ENCODE measurements around the gene ERP44.
A peak's percentile ranks its signal among the peaks of the same experiment; 100 is the strongest.
"Not testable (repeated sequence)": the region's sequence is repeated elsewhere in the genome, so short reads cannot be mapped to it uniquely, and the experiment has no call there.

The ERP44 gene

GRCh38 chr9:100100146-100100667 is 1.4 kb upstream of the ERP44 start:
- peak; percentile 4 for DNase-seq (ENCODE audit: low read depth)

DNA sequence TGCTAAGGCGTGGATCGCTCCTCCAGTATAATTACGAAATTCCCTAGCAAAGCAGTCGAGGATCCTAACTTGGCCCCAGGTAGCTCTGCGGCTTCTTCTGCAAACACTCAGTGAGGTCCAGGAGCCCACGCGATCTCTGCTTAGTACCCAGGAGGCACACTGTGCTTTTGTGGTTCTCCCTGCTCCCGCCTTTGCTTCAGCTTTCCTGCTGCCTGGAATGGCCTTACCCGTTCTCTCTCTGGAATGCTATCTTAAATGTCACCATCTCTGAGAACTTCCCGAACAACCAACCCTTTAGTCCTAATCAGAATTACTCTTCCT is 882 bp upstream of the ERP44 start:
- no peak for DNase-seq (ENCODE audit: low read depth)

DNA sequence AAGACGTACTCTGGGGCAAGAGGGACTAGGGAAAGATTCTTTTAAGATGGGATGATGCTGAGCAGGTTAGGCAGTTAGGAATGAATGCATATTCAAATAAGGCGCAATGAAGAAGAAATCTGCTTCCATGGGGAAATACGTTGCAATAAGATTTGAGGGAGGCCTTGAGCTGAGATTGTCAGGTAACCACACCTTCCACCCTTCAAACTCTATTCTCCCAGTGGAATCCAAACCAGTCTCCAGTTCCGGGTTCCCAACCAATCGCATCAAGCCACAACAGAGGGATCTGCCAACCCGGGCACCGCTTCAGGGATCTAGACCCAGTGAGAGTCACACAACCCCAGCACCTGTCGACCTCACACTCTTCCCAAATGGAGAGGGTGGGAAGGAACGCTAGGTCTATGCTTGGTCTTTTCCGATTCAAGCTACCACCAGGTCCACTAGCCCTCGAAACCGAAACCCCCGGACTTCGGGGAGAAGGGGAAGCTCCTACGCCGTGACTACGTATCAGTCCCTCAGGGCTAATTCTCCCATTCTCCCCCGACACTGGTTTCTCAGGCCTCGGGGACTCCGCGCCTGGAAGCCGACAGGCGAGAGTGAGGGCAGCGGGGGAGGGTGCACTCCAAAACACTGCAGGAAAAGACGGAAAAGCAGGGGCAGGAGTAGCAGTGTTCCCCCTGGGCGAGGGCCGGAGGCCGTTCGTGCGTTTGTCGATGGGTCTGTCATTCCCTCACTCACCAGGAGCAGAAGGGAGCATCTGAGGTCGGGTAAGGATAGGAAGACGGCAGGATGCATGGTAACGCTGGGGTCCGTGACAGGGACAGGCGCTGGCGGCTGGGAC is 534 bp downstream of the ERP44 start:
- peak; percentile 74 for DNase-seq (ENCODE audit: low read depth)

DNA sequence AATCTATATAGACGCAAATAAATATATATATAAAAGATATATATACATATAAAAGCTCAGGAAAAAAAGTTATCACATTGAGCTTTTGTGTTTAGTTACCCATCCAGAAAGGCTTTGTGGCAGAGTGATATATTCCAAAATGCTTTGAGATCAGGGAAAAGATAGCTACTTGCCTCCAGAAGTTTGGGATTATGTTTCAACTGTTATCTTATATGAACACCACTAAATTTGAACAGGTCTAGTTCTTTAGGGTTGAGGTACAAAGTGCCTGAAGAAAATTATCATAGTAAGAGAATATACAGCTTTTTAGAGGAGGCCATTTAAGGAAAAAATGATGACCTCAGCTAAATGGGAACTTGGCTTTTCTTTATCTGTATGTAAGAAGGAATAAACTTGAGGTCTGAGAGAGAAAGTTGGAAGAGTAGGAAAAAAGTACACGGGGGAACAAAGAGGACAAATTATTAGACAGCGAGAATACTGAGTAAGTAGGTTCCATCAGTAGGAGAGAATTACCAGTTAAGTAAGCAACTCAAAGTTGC is 2.4 kb downstream of the ERP44 start:
- DNase-seq (ENCODE audit: low read depth): no peak

- not testable (repeated sequence) for DNase-seq (ENCODE audit: low read depth)
Measured at GRCh38 chr9:100094411-100094810, 4.4 kb downstream of the ERP44 start.

- DNase-seq (ENCODE audit: low read depth): no peak
Measured at GRCh38 chr9:100092066-100092465, 6.7 kb downstream of the ERP44 start.

DNA sequence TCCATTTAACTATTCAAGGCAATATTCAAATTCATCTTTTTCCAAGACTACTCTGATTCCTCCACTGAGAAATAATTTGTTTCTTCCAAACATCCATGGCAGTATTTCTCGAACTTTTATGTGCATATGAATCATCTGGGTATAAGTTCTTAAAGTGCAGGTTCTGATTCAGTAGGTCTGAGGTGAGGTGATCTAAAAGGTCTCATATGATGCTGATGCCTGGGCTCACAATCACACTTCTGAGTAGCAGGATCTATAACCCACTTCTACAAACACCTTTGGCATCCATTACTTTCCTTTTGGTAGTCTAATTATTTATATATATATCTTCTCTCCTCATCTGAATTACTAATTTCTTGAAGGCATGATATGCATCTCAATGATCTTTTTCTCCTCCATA is 7.2 kb downstream of the ERP44 start:
- no peak for DNase-seq (ENCODE audit: low read depth)

GRCh38 chr9:100090880-100091279 is 7.9 kb downstream of the ERP44 start:
- DNase-seq (ENCODE audit: low read depth): no peak

GRCh38 chr9:100088202-100088601 is 10.6 kb downstream of the ERP44 start:
- peak; percentile 44 for DNase-seq (ENCODE audit: low read depth)

- DNase-seq (ENCODE audit: low read depth): peak; percentile 70
Measured at GRCh38 chr9:100087218-100087617, 11.6 kb downstream of the ERP44 start.

GRCh38 chr9:100086097-100086635 is 12.6 kb downstream of the ERP44 start:
- DNase-seq (ENCODE audit: low read depth): no peak

GRCh38 chr9:100084734-100085133 is 14.1 kb downstream of the ERP44 start:
- no peak for DNase-seq (ENCODE audit: low read depth)

GRCh38 chr9:100084128-100084453 is 14.7 kb downstream of the ERP44 start:
- no peak for DNase-seq (ENCODE audit: low read depth)

DNA sequence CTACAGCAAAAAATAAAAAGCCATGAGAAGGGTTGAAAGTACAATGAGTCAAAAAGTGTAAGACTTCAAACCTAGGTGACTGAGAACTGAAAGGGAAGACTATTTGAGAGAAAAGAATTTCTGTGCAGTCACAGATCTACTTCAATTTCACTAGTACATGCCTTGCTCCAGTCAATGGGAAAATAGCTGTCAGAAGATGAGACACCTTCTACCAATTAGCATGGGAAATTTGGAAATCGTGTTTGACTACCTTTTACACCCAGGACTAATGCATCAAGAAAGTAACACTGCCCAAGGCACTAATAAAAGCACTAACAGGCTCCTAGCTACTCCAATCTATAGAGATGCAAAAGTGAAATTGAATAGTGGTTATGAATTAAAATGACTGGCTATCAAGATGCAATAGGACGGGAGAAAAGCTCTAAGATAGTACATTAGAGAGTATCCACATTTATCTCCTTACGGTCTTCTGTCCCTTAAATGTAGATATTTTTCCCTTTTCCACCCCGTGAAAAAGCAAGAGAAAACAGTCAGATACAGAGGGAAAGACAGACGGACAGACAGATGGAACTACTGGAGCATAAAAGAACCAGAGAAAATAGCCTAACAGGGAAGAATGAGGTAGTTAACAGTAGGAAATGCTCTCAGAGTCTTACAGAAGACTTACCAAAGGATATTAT is 15.2 kb downstream of the ERP44 start:
- DNase-seq (ENCODE audit: low read depth): no peak

- peak; percentile 67 for DNase-seq (ENCODE audit: low read depth)
Measured at GRCh38 chr9:100082782-100083181, 16.0 kb downstream of the ERP44 start.

DNA sequence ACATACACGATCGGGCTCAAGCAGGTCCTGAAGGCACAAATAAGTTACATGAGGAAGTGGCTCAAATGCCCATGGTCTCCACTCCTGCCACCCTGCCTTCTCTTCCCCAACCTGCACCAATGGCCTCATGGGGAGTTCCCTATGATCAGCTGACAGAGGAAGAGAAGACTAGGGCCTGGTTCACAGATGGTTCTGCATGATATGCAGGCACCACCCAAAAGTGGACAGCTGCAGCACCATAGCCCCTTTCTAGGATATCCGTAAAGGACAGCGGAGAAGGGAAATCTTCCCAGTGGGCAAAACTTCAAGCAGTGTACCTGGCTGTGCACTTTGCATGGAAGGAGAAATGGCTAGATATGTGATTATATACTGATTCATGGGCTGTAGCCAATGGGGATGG is 22.5 kb downstream of the ERP44 start:
- not testable (repeated sequence) for DNase-seq (ENCODE audit: low read depth)

DNA sequence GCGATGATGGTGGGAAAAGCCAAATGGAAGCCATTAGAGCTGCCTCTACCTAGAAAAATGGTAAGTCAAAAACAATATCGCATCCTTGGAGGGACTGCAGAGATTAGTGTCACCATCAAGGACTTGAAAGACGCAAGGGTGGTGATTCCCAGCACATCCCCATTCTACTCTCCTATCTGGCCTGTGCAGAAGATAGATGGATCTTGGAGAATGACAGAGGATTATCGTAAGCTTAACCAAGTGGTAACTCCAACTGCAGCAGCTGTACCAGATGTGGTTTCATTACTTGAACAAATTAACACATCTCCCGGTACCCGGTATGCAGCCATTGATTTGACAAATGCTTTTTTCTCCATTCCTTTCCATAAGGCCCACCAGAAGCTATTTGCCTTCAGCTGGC is 23.8 kb downstream of the ERP44 start:
- DNase-seq (ENCODE audit: low read depth): no peak

DNA sequence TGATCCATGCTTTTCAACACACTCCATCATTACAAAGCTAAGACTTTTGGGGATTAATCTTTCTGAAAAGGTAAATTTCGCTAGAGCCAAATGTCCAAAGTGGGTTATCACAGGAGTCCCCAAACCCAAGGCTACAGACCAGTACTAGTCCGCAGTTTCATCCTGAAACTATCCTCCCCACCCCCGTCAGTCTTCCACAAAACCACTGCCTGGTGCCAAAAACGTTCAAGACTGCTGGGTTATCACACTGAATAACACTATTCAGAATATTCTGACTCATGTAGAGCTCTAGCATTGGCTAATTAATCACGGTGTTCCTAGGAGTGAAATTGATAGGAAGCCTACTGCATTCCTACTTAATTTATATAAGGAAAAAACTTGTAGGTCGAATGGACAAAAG is 24.7 kb downstream of the ERP44 start:
- no peak for DNase-seq (ENCODE audit: low read depth)

GRCh38 chr9:100072805-100073204 is 26.0 kb downstream of the ERP44 start:
- DNase-seq (ENCODE audit: low read depth): no peak

DNA sequence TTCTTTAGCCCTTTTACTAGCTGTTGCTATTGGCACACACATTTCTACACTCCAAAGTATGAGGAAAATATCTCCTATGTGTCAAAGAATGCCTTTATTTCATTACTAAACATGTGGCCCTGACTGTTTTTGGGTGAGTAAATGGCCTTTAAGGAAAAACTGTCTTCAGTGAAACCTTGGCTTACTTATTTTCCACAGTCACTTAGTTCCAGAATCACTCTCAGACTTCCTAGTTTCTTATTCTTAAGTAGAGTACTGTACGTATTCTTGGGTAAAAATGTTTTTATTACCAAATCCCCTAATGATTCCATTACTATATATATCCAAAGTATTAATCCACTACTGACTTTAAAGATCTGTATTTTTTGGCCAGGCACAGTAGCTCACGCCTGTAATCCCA is 27.5 kb downstream of the ERP44 start:
- no peak for DNase-seq (ENCODE audit: low read depth)

- DNase-seq (ENCODE audit: low read depth): no peak
Measured at GRCh38 chr9:100070104-100071041, 28.4 kb downstream of the ERP44 start.

- DNase-seq (ENCODE audit: low read depth): not testable (repeated sequence)
Measured at GRCh38 chr9:100069068-100069467, 29.7 kb downstream of the ERP44 start.

All from ELR (cell line).